ENCODE data around the gene AGAP1. TPM values are rescaled to one million over a fixed set of nuclear protein-coding genes. Genes with fewer than 3 reads are reported as not detected.

The AGAP1 gene
- total RNA-seq, 1 experiment from 2014 or later, result 25.8 TPM

- Mint-ChIP-seq H3K4me3 (no peak overlapping the region), H3K27ac (no peak overlapping the region), H3K36me3 (ENCODE audit: insufficient read depth in 1 of 3, low read depth in 3 of 3) (peaks cover 0 to 8% (median 0%) of the 10 kb centered on the region in 3 experiments; a peak in 3 of 7 replicates), H3K27me3 (ENCODE audit: low read depth) (no peaks in the 10 kb centered on the region), H3K9me3 (no peaks in the 10 kb centered on the region), H3K4me1 (peaks cover 38 to 39% of the 10 kb centered on the region in 2 experiments)
- Histone ChIP-seq H3K4ac (ENCODE audit: low read depth, low read length) (no peak overlapping the region), H3K9ac (ENCODE audit: extremely low read depth, insufficient read length, low read length) (no peak overlapping the region), H3K4me2 (ENCODE audit: insufficient read depth, insufficient read length, low read length) (no peak overlapping the region), H3K79me1 (ENCODE audit: insufficient read depth, low read depth, low read length, poor library complexity, severe bottlenecking) (peaks cover 9% of the 10 kb centered on the region), H2BK12ac (ENCODE audit: insufficient read length, low read depth, low read length) (no peak overlapping the region), H4K8ac (replicated peaks; ENCODE audit: insufficient read length, low read depth, low read length) (no peak overlapping the region), H3K79me2 (ENCODE audit: insufficient read depth, low read length) (peaks cover 13% of the 10 kb centered on the region; the same call in 1 of the 2 replicates), H3K27ac (ENCODE audit: insufficient read length, low read depth, low read length) (no peak overlapping the region), H2BK20ac (ENCODE audit: low read depth, low read length, poor library complexity, severe bottlenecking) (no peak overlapping the region), H4K20me1 (ENCODE audit: control insufficient read depth, insufficient read depth, insufficient read length) (peaks cover 3% of the 10 kb centered on the region), H2BK5ac (ENCODE audit: insufficient read length, low read length) (no peak overlapping the region), H3K18ac (ENCODE audit: insufficient read length, low read depth, low read length) (no peak overlapping the region), H3K56ac (ENCODE audit: insufficient read length, low read depth, low read length) (no peak overlapping the region), H3K23ac (ENCODE audit: insufficient read length, low read depth, low read length) (no peak overlapping the region), H3K23me2 (ENCODE audit: insufficient read length, low read depth, low read length, poor library complexity, severe bottlenecking) (no peaks in the 10 kb centered on the region), H3K9me3 (ENCODE audit: control insufficient read depth, low read depth, low read length) (no peaks in the 10 kb centered on the region), H2BK15ac (ENCODE audit: low read depth, low read length) (no peak overlapping the region), H2BK120ac (ENCODE audit: low read depth, low read length, poor library complexity, severe bottlenecking) (no peak overlapping the region), H3K14ac (ENCODE audit: insufficient read depth, low read length) (no peak overlapping the region), H3K27me3 (ENCODE audit: insufficient read depth, low read length) (peaks cover 2% of the 10 kb centered on the region; the same call in 1 of the 2 replicates), H4K91ac (ENCODE audit: insufficient read length, low read depth, low read length) (no peak overlapping the region), H3T11ph (ENCODE audit: low read length) (no peak overlapping the region), H3K4me1 (ENCODE audit: insufficient read depth, low read length) (peaks cover 2% of the 10 kb centered on the region; the same call in 1 of the 2 replicates), H2AK5ac (ENCODE audit: insufficient read length, low read length) (no peak overlapping the region), H4K5ac (ENCODE audit: insufficient read length, low read depth, low read length) (no peak overlapping the region), H2AFZ (ENCODE audit: low read length) (no peak overlapping the region)
- DNase-seq, result no peak
- WGBS (ENCODE audit: extremely low coverage, insufficient read length, low lambda C conversion rate), result no CpG with 5 or more reads among the region's 26 CpGs
- no peak for TF ChIP-seq CTCF (conservative IDR thresholded peaks at IDR 0.05)
Measured at GRCh38 chr2:235508371-235509160, 14.7 kb downstream of the AGAP1 start.

Measured in H9 (cell line).